Measurements from ENCODE around the gene TUBA4B. TPM values are rescaled to one million over a fixed set of nuclear protein-coding genes. Genes with fewer than 3 reads are reported as not detected.
A peak's percentile ranks its signal among the peaks of the same experiment; 100 is the strongest.

Gene TUBA4B
- total RNA-seq, 1 donor from 2014 or later = not detected

- Mint-ChIP-seq H3K27ac (ENCODE audit: unreplicated experiment) (peak overlapping the region; percentile 56), H3K4me3 (ENCODE audit: unreplicated experiment) (peak overlapping the region; percentile 34), H3K9me3 (ENCODE audit: unreplicated experiment) (peaks cover 10% of the 10 kb centered on the region), H3K4me1 (ENCODE audit: low read depth, unreplicated experiment) (peaks cover 21% of the 10 kb centered on the region), H3K36me3 (ENCODE audit: unreplicated experiment) (no peaks in the 10 kb centered on the region), H3K27me3 (ENCODE audit: unreplicated experiment) (peaks cover 4% of the 10 kb centered on the region)
- no peak for DNase-seq
- no peak for TF ChIP-seq CTCF (IDR thresholded peaks at IDR 0.05; ENCODE audit: partially characterized antibody, unreplicated experiment)
Observed at GRCh38 chr2:219248845-219249202, 4.2 kb upstream of the TUBA4B start.

GRCh38 chr2:219249203-219249980 lies 3.7 kb upstream of the TUBA4B start:
- peaks cover 21% of the 10 kb centered on the region for H3K4me1 Mint-ChIP-seq (ENCODE audit: low read depth, unreplicated experiment)
- TF ChIP-seq CTCF (IDR thresholded peaks at IDR 0.05; ENCODE audit: partially characterized antibody, unreplicated experiment) = no peak
- H3K36me3 Mint-ChIP-seq (ENCODE audit: unreplicated experiment) = no peaks in the 10 kb centered on the region
- H3K9me3 Mint-ChIP-seq (ENCODE audit: unreplicated experiment) = peaks cover 8% of the 10 kb centered on the region
- DNase-seq = no peak
- H3K4me3 Mint-ChIP-seq (ENCODE audit: unreplicated experiment) = no peak overlapping the region
- peaks cover 4% of the 10 kb centered on the region for H3K27me3 Mint-ChIP-seq (ENCODE audit: unreplicated experiment)
- peak overlapping the region; percentile 70 for H3K27ac Mint-ChIP-seq (ENCODE audit: unreplicated experiment)

- Mint-ChIP-seq H3K4me3 (ENCODE audit: unreplicated experiment) (no peak overlapping the region), H3K9me3 (ENCODE audit: unreplicated experiment) (peaks cover 6% of the 10 kb centered on the region), H3K27ac (ENCODE audit: unreplicated experiment) (no peak overlapping the region), H3K4me1 (ENCODE audit: low read depth, unreplicated experiment) (peaks cover 22% of the 10 kb centered on the region), H3K27me3 (ENCODE audit: unreplicated experiment) (peaks cover 9% of the 10 kb centered on the region), H3K36me3 (ENCODE audit: unreplicated experiment) (no peaks in the 10 kb centered on the region)
- TF ChIP-seq CTCF (IDR thresholded peaks at IDR 0.05; ENCODE audit: partially characterized antibody, unreplicated experiment) = no peak
- no peak for DNase-seq
Observed at GRCh38 chr2:219250049-219250781, 2.8 kb upstream of the TUBA4B start.

- peaks cover 5% of the 10 kb centered on the region for H3K9me3 Mint-ChIP-seq (ENCODE audit: unreplicated experiment)
- TF ChIP-seq CTCF (IDR thresholded peaks at IDR 0.05; ENCODE audit: partially characterized antibody, unreplicated experiment) = no peak
- H3K36me3 Mint-ChIP-seq (ENCODE audit: unreplicated experiment) = no peaks in the 10 kb centered on the region
- peak overlapping the region; percentile 88 for H3K4me3 Mint-ChIP-seq (ENCODE audit: unreplicated experiment)
- DNase-seq = no peak
- peaks cover 22% of the 10 kb centered on the region for H3K4me1 Mint-ChIP-seq (ENCODE audit: low read depth, unreplicated experiment)
- H3K27me3 Mint-ChIP-seq (ENCODE audit: unreplicated experiment) = peaks cover 11% of the 10 kb centered on the region
- peak overlapping the region; percentile 52 for H3K27ac Mint-ChIP-seq (ENCODE audit: unreplicated experiment)
Observed at GRCh38 chr2:219251656-219252055, 1.4 kb upstream of the TUBA4B start.

GRCh38 chr2:219252084-219252483 lies 959 bp upstream of the TUBA4B start:
- no peak for TF ChIP-seq CTCF (IDR thresholded peaks at IDR 0.05; ENCODE audit: partially characterized antibody, unreplicated experiment)

More at GRCh38 chr2:219252084-219252483, 959 bp upstream of the TUBA4B start:
- Mint-ChIP-seq H3K27ac (ENCODE audit: unreplicated experiment) (peak overlapping the region; percentile 52), H3K27me3 (ENCODE audit: unreplicated experiment) (peaks cover 11% of the 10 kb centered on the region), H3K4me1 (ENCODE audit: low read depth, unreplicated experiment) (peaks cover 22% of the 10 kb centered on the region), H3K9me3 (ENCODE audit: unreplicated experiment) (peaks cover 5% of the 10 kb centered on the region), H3K4me3 (ENCODE audit: unreplicated experiment) (peak overlapping the region; percentile 88), H3K36me3 (ENCODE audit: unreplicated experiment) (no peaks in the 10 kb centered on the region)
- DNase-seq = no peak

Data from glutamatergic neuron (in vitro differentiated cells).